Ishikawa (cell line): ENCODE measurements around the gene NHLRC4.

Experiments
- CEBPB ChIP-seq: IDR thresholded peaks from 2 replicates; pipeline ENCODE4 v1.6.1; 2012
- EGR1 ChIP-seq: IDR thresholded peaks from 2 replicates; pipeline ENCODE4 v1.6.1; 2012
- EP300 ChIP-seq: IDR thresholded peaks from 2 replicates; pipeline ENCODE4 v1.6.1; 2012; ENCODE audit warnings: borderline replicate concordance
- REST ChIP-seq: IDR thresholded peaks from 2 replicates; pipeline ENCODE4 v1.6.1; 2012; ENCODE audit warnings: low read depth, mild to moderate bottlenecking
- TAF1 ChIP-seq: IDR thresholded peaks from 2 replicates; pipeline ENCODE4 v1.6.1; 2012; ENCODE audit warnings: low read depth, mild to moderate bottlenecking
- YY1 ChIP-seq: IDR thresholded peaks from 2 replicates; pipeline ENCODE4 v1.6.1; 2012; ENCODE audit warnings: low read depth
- ZBTB7A ChIP-seq: IDR thresholded peaks from 2 replicates; pipeline ENCODE4 v1.6.1; 2012; ENCODE audit warnings: low read depth
- TF ChIP-seq, protein P1 (sequence below): IDR thresholded peaks from 2 replicates; pipeline ENCODE4 v1.6.1; 2012

DNA sequence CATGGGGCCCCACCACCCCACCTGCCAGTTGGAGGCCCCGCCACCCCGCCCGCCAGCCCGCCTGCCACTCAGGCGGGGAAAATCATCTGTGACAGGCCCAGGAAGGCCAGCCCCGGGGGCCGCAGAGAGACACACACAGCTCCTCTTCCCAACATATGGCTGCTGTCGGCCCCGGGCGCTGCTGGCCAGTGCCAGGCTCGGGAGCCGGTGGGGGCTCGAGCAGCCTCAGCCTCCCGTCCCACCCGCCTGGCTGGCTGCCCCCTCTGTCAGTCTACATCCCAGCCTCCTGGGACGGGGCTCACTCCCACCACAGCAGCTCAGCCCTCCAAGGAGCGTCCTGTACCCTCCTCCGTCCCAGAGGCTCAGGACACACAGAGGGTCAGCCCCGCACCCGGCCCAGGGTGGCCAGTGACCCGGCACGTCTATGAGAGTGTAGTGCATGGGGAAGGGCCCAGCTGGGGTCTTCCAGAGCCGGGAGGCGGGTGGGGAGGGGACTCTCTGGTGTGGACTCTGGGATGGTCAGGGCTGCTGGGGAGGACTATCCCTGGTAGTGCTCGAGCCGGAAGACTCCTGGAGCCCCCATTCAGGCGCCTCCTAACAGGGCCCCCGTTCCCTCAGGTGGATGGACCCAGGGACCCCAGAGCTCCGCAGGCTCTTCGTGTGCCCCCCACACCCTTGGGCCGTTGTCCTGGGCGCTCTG is 10.2 kb upstream of the NHLRC4 start:
- TF ChIP-seq ZBTB7A (no peak), TAF1 (no peak), EGR1 (no peak), REST (no peak), CEBPB (no peak), EP300 (no peak), YY1 (no peak)
- TF ChIP-seq, protein P1, sequence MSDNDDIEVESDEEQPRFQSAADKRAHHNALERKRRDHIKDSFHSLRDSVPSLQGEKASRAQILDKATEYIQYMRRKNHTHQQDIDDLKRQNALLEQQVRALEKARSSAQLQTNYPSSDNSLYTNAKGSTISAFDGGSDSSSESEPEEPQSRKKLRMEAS, result no peak
